NCI-H510A (cell line): ENCODE data around the gene PLAA.
"Not testable (repeated sequence)": the region's sequence is repeated elsewhere in the genome, so short reads cannot be mapped to it uniquely, and the experiment has no call there.

Source experiments
- DNase-seq: peaks from one replicate; lab custom pipeline; 2025; lab: John Stamatoyannopoulos, UW

The PLAA gene

GRCh38 chr9:26928902-26929495, 18.0 kb downstream of the PLAA start:
- no peak for DNase-seq

DNA sequence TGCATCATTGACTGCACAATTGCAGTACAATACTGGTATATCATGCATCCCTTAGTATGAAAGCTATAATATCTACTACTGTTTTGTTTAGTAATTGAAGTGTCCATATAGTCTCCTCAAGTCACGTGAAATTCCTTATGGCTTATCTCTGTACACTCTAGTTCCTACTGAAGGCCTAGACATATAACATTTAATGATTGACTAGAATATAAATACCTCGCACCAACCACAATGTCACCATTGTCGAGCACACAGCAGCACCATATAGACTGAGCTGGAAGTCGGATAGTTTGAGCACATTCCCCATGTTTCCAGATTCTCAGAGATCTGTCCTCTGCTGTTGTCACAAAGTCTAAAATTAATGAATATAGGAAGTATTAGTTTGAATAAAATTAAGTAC, 21.4 kb downstream of the PLAA start:
- no peak for DNase-seq

DNA sequence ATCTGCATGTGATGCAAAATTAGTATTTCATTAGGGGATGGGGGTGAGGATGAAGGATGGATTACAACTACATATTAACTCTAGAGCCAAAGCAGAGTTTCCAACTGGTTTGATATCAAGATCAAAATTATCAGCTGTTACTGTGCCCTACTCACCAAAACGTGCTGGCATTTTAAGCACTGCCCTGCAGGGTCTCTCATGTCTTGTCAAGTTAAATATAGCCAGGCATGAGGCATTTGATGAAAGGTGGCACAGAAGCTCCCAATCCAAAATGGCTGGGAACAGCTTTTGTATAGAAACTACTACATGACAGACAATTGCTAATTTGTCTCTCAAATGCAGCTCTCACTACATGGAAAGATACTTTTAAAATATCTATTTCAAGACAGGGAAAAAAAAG, 27.3 kb downstream of the PLAA start:
- DNase-seq, result no peak

DNA sequence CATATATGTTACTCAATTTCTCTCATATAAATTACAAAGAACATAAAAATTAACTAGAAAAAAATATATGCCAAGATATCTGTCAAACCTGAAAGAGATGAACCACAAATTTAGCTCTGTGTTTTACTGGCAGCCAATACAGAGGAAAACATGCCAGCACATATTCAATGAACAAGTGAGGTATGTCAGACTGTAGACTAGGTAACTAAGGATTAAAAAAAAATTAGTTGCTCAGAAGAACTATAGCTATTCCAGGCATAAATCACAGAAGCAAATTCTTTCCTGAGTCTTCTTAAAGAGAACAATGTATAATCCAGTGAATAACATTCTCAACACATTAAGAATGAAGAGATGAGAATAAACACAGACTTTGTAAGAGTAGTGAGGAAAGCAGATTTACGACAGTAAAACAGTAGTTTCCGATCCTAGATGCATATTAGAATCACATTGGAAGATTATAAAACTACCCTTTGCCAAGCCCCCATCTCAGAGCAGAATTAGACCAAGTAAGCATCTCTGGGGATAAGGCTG, 33.8 kb downstream of the PLAA start:
- DNase-seq, result no peak

DNA sequence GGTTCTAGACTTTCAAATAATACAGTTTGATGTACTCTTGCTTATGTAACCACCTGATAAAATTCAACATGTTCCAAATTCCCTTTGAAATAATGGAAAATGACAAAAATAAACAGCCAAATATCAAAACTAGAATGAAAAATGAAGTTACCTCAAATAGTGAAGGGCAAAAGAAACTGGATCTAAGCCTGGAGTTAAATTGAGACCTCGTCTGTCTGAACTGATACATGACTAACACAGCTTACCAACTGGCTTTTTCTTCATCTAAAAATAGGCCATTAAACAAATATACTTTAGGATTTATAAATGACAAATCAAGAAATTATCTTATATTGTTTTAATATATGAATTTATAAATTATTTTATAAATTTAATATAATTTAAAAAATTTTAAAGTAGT, 42.4 kb downstream of the PLAA start:
- no peak for DNase-seq

DNA sequence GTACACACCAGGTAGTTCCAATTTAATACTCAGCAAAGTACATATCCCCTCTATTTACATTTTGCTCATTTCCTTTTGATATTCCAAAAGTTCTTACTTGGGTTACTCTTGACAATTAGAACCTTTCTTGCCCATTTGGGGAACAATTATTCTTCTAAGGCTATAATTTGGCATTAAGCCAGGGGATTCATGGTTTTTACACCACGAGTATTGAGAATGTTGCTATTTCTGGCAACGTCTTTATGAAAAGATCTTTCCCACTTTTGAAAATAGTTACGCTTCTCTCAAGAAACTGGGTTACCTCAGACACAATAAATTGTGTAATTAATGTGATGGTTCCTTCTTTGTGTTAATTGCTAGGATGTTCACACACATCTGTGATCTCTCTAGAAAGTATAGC, 43.0 kb downstream of the PLAA start:
- no peak for DNase-seq

- DNase-seq, result no peak
These were observed 53.9 kb downstream of the PLAA start for GRCh38 chr9:26893030-26893676.

GRCh38 chr9:26892251-26893029, 54.6 kb downstream of the PLAA start, which contains the start of gene CAAP1:
Gene CAAP1, minus strand, starts transcription at chr9:26892802. Its CDS starts 87 bp downstream, at chr9:26892715.
- peak; percentile 76 for DNase-seq

DNA sequence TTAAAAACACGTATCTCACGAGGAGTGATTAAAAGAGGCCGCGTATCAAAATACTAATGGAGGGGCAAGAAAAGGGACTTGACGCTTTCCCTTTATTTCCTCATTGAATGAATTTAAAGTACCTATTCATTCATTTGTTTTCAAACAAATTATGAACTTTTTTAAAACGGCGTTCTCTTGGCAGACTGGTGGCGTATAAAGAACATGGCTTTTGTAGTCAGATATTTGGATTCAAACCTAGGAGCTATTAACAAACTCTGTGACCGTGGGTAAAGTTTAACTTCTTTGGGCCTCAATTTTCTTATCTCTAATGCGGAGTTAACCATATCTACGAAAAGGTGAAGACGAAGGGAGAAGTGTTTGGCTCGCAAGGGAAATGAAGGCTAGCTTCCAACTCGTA, 55.3 kb downstream of the PLAA start:
- DNase-seq, result no peak

DNA sequence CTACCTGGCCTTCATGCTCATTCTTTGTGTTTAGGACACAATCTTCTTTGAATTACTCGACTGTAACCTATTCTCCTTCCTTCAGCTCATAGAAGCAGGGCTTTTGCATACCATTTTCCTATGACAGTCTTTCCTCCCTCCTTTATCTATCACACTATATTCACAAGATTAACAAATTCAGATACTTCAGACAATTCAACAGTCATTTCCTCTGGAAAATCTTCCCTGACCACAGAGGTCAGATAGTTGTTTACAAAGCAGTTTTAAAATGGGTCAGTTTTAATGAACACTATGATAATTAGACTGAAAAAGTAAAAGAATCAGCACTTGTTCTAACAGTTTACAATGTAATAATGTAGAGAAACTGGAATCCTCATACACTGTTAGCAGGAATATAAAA, 58.8 kb downstream of the PLAA start:
- no peak for DNase-seq

GRCh38 chr9:26882154-26882553, 64.9 kb downstream of the PLAA start:
- no peak for DNase-seq

- no peak for DNase-seq
These were observed 66.8 kb downstream of the PLAA start for GRCh38 chr9:26880262-26880661.

DNA sequence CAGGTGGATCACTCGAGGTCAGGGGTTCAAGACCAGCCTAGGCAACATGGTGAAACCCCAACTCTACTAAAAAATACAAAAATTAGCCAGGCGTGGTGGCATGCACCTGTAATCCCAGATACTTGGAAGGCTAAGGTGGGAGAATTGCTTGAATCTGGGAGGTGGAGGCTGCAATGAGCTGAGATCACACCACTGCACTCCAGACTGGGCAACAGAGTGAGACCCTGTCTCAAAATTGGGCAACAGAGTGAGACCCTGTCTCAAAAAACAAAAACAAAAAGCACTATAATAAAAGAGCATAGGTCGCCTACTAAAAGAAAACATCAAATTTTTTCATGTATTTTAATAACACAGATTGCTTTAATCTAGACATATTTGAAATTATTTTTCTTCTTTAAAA, 71.9 kb downstream of the PLAA start:
- not testable (repeated sequence) for DNase-seq

DNA sequence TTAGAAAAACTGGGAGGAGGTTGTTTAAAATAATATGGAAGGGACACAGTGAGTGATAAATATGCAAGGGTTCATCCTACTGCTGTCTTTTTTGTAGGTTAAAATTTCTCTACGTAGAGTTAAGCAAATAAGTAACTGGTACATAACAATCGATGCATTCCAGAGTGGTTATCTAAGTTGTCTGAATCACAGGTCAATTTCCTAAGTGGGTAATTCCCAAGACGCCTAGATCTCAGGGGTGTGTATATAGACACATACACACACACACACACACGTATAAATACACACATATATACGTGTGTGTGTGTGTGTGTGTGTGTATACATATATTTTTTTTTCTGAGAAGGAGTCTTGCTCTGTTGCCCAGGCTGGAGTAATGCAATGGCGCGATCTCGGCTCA, 76.8 kb downstream of the PLAA start:
- no peak for DNase-seq

DNA sequence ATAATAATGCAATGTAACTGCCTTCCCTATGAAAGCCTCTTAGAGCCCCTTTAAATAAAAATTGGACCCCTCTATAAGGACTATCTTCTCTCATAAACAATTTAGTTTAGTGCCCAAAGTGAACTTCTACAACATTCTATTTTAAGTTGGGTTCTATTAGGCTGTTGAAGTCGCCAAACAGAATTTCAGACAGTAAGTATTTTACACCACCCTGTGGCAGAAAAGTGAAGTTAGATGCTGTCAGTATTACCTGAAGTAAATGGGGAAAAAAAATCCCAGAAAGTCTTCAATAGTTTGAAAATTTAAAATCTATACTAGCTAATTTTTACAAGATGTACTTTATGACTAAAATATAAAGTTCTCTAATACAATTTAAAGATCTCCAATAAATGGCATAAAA, 84.0 kb downstream of the PLAA start:
- no peak for DNase-seq

DNA sequence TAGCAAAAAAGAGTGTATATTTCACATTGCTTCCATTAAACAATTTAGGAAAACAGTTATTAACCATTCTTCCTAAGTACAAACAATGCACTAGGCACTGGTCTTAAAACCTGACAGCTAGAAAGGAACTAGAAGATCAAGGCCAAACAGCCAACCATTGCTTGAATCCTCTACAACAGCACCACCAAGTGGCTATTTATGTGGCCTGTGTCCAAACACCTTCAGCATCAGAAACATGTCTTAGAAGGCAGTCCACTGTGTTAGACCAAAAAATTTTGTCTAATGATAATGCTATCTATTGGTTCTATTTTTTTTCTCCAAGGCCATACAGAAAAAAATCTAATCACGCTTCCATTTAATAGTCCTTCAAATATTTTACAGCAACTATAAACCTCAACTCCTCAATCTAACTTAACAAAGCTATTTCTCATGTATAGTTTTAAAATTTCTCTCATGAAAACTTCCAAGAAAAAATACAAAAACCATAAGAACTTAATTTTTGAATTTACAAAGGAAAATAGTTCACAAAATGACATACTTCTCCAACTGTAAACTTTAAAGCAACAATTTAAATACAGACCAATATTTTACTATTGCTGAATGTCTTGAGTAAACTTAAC, 90.5 kb downstream of the PLAA start:
- no peak for DNase-seq
